ENCODE results near the gene SREBF2. TPM values are rescaled to one million over a fixed set of nuclear protein-coding genes. Genes with fewer than 3 reads are reported as not detected.

Gene SREBF2
- total and polyA plus RNA-seq, 2 donors (not counting 1 experiment from before 2014, with no cell fraction given) = 116 to 287 TPM

DNA sequence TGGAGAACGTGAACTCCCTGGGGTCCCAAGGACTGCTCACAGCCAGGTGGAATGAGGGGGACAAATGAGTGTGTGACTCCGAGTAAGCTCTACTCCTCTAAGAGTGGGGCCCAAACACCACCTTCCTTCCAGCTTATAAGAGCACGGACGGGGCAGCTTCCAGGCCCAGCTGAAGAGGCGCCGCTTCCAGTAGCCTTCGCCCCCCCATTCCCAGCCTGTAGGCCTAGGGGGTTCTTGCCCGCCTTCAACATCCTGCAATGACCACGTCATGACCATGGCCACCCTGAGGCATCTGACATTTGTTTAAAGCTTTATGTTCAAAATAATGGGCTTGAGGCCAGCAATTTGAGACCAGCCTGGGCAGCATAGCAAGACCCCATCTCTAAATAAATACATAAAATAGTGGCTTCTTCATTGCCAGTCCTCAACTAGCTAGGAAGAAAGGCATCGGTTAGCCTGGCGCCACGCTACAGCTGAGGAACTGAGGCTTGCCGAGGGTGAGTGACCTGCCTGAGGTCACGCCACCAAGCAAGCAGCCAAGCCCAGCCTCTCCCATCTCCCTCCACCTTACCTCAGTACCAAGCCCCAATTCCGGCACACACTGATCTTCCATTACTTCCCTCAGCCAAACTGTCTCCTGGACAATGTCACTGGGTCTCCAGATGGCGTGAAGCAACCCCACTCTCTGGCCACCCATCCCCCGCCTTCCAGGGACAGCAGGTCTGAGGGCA is 101.5 kb downstream of the SREBF2 start:
- ATAC-seq (ENCODE audit: low read depth) (no peak), DNase-seq (peak; percentile 58)
- Histone ChIP-seq H3K4me3 (ENCODE audit: control extremely low read depth in 1 of 5, extremely low read depth in 1 of 5, insufficient read depth in 1 of 5, low read depth in 2 of 5, low read length in 4 of 5) (no peak overlapping the region), H3K4me1 (ENCODE audit: control insufficient read depth in 2 of 2, insufficient read depth in 2 of 2, low read length in 2 of 2) (peaks cover 94 to 100% of the 10 kb centered on the region in 2 donors), H2AFZ (ENCODE audit: insufficient read depth, low read depth, low read length, poor library complexity, severe bottlenecking) (no peak overlapping the region), H3K9ac (ENCODE audit: low read length) (no peak overlapping the region), H3K9me3 (ENCODE audit: control extremely low read depth in 1 of 3, control insufficient read depth in 2 of 3, insufficient read depth in 1 of 3, low read length in 2 of 3) (no peaks in the 10 kb centered on the region), H3K27me3 (replicated peaks in 1 of 4; ENCODE audit: control extremely low read depth in 1 of 4, control insufficient read depth in 3 of 4, insufficient read depth in 4 of 4, low read length in 3 of 4) (no peaks in the 10 kb centered on the region), H3K79me2 (ENCODE audit: control insufficient read depth, insufficient read depth, low read length) (peaks cover 34% of the 10 kb centered on the region), H3K4me2 (replicated peaks; ENCODE audit: low read depth, low read length, poor library complexity, severe bottlenecking) (peak overlapping the region; percentile 61), H4K20me1 (ENCODE audit: control insufficient read depth, insufficient read depth, low read length, poor library complexity, severe bottlenecking) (peaks cover 5% of the 10 kb centered on the region), H3K27ac (ENCODE audit: low read length in 2 of 2) (peak overlapping the region; percentile 99), H3K36me3 (replicated peaks in 1 of 2; ENCODE audit: control extremely low read depth in 1 of 2, control insufficient read depth in 1 of 2, extremely low read depth in 1 of 2, insufficient read depth in 2 of 2, low read length in 1 of 2) (peaks cover 0 to 9% of the 10 kb centered on the region in 2 experiments)
- Mint-ChIP-seq H3K9me3 (ENCODE audit: insufficient read depth) (no peaks in the 10 kb centered on the region), H3K27me3 (no peaks in the 10 kb centered on the region), H3K4me1 (peaks cover 78% of the 10 kb centered on the region), H3K4me3 (peak overlapping the region; percentile 56), H3K27ac (peak overlapping the region; percentile 99)
- intact Hi-C loops (cut with micrococcal nuclease) = no loop called here
- TF ChIP-seq, protein P1, sequence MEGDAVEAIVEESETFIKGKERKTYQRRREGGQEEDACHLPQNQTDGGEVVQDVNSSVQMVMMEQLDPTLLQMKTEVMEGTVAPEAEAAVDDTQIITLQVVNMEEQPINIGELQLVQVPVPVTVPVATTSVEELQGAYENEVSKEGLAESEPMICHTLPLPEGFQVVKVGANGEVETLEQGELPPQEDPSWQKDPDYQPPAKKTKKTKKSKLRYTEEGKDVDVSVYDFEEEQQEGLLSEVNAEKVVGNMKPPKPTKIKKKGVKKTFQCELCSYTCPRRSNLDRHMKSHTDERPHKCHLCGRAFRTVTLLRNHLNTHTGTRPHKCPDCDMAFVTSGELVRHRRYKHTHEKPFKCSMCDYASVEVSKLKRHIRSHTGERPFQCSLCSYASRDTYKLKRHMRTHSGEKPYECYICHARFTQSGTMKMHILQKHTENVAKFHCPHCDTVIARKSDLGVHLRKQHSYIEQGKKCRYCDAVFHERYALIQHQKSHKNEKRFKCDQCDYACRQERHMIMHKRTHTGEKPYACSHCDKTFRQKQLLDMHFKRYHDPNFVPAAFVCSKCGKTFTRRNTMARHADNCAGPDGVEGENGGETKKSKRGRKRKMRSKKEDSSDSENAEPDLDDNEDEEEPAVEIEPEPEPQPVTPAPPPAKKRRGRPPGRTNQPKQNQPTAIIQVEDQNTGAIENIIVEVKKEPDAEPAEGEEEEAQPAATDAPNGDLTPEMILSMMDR (IDR thresholded peaks at IDR 0.05) = no peak
- no peak for TF ChIP-seq EZH2 (IDR thresholded peaks at IDR 0.05; ENCODE audit: borderline replicate concordance, insufficient read depth, low read depth, low read length, poor library complexity, severe bottlenecking)
- 58% methylated on average over 10 of the region's 17 CpGs for whole genome bisulfite sequencing (ENCODE audit: insufficient coverage)
- ChIA-PET POLR2A (interaction anchor here (0.5 to 14.7 kb wide), 2 partner anchors 12 to 279 kb away, joined by 5 to 960 read pairs; partner anchors contain the start of genes SHISA8 and TNFRSF13C), CTCF (interaction anchor here (1.0 to 8.5 kb wide), 3 partner anchors 10 to 237 kb away, joined by 3 to 499 read pairs (median 5); partner anchors contain the start of gene TNFRSF13C)

- Histone ChIP-seq H3K4me3 (ENCODE audit: control extremely low read depth in 1 of 5, extremely low read depth in 1 of 5, insufficient read depth in 1 of 5, low read depth in 2 of 5, low read length in 4 of 5) (no peak overlapping the region), H3K27ac (ENCODE audit: low read length in 2 of 2) (peak overlapping the region; percentile 99), H3K9me3 (ENCODE audit: control extremely low read depth in 1 of 3, control insufficient read depth in 2 of 3, insufficient read depth in 1 of 3, low read length in 2 of 3) (no peaks in the 10 kb centered on the region), H3K9ac (ENCODE audit: low read length) (no peak overlapping the region), H3K4me1 (ENCODE audit: control insufficient read depth in 2 of 2, insufficient read depth in 2 of 2, low read length in 2 of 2) (peaks cover 92 to 100% of the 10 kb centered on the region in 2 donors), H3K4me2 (replicated peaks; ENCODE audit: low read depth, low read length, poor library complexity, severe bottlenecking) (peak overlapping the region; percentile 61), H2AFZ (ENCODE audit: insufficient read depth, low read depth, low read length, poor library complexity, severe bottlenecking) (no peak overlapping the region), H4K20me1 (ENCODE audit: control insufficient read depth, insufficient read depth, low read length, poor library complexity, severe bottlenecking) (peaks cover 5% of the 10 kb centered on the region), H3K36me3 (replicated peaks in 1 of 2; ENCODE audit: control extremely low read depth in 1 of 2, control insufficient read depth in 1 of 2, extremely low read depth in 1 of 2, insufficient read depth in 2 of 2, low read length in 1 of 2) (peaks cover 0 to 9% of the 10 kb centered on the region in 2 experiments), H3K79me2 (ENCODE audit: control insufficient read depth, insufficient read depth, low read length) (peaks cover 35% of the 10 kb centered on the region), H3K27me3 (replicated peaks in 1 of 4; ENCODE audit: control extremely low read depth in 1 of 4, control insufficient read depth in 3 of 4, insufficient read depth in 4 of 4, low read length in 3 of 4) (no peaks in the 10 kb centered on the region)
- Mint-ChIP-seq H3K27ac (peak overlapping the region; percentile 99), H3K27me3 (no peaks in the 10 kb centered on the region), H3K4me1 (peaks cover 80% of the 10 kb centered on the region), H3K9me3 (ENCODE audit: insufficient read depth) (no peaks in the 10 kb centered on the region), H3K4me3 (peak overlapping the region; percentile 83)
- intact Hi-C loops (cut with micrococcal nuclease) = no loop called here
- no peak for TF ChIP-seq EZH2 (IDR thresholded peaks at IDR 0.05; ENCODE audit: borderline replicate concordance, insufficient read depth, low read depth, low read length, poor library complexity, severe bottlenecking)
- TF ChIP-seq, protein P1 (IDR thresholded peaks at IDR 0.05) = no peak
- ATAC-seq (ENCODE audit: low read depth) = no peak
- POLR2A ChIA-PET = interaction anchor here (6.2 to 14.7 kb wide), 2 partner anchors 13 to 103 kb away, joined by 64 to 960 read pairs; partner anchors contain the start of genes SHISA8, SREBF2 and TNFRSF13C
- CTCF ChIA-PET = interaction anchor here (1.0 to 8.5 kb wide), 2 partner anchors 11 to 104 kb away, joined by 3 to 499 read pairs; partner anchors contain the start of gene TNFRSF13C
- DNase-seq = no peak
- WGBS (ENCODE audit: insufficient coverage) = 100% methylated on average over 1 of the region's 4 CpGs
Observed at GRCh38 chr22:41935015-41935351, 102.1 kb downstream of the SREBF2 start.
